Activated T-helper 1 cell treated with anti-CD3 and anti-CD28 coated beads, Interleukin-2, amount 50 U/mL, for 16 hours (primary cell): ENCODE results near the gene ZNF234.
"Not testable (repeated sequence)": the region's sequence is repeated elsewhere in the genome, so short reads cannot be mapped to it uniquely, and the experiment has no call there.

Experiments
- DNase-seq, 2 donors: peaks; one replicate each; pipeline ENCODE4 v3.0.0-alpha.2; 2020; ENCODE audit warnings: low read depth in 1 of 2, low spot score in 1 of 2

ZNF234 gene

DNA sequence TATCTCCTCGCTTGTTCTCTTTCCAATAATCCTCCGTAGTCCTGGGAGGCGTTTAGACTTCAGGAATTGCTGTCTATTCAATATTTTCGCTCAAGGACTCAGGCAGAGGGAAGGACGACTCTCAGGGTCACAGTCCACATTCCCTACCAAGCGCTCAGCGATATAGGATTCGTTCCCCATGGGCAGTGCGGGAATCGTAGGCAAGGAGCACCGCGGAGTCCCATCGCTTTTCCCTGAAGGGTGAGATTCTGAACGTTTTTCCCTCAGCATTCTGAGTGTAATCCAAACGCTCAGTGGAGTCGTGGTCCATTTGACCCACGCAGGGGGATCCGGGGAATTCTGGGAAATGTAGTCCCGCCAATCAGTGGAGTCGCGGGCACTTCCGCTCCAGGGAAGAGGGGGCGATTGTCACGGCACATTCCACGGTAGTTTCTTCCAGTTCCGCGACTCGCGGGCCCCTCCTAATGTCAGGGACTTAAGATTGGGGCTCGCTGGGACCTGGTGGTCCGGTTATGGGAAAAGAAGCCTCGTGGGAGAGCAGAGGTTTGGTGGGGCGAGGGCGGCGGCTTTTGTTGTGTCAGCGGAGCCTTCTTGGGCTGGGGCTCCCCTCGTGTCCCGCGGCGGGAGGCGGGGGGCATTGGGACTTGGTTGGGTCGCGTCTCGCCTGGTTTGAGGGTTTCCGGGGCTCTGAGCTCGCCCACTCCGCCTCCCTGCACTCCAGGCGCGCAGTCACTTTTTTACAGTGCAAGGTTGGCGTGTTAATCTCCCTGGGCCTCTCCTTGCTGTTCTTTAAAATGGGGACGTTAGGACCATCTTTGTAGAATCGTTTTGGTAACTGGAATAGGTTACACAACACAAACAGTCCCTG, at the start of gene ZNF234:
TSS of gene ZNF234 (plus strand) at position 364 of the 868 bp plus-strand sequence. CDS start 3,079 bp downstream, outside the sequence.
- peak; percentile 36 to 43 for DNase-seq

DNA sequence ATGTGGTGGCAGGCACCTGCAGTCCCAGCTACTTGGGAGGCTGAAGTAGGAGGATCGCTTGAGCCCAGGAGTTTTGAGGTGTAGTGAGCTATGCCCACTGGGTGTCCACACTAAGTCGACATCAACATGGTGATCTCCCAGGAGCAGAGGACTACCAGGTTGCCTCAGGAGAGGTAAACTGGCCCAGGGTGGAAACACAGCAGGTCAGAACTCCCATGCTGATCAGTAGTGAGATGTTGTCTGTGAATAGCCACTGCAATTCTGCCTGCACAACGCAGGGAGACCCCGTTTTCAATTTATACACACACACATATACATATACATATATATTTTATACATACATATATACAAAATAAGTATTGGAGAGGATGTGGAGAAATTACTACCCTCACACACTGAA, 49.2 kb upstream of the ZNF234 start:
- DNase-seq, result no peak

DNA sequence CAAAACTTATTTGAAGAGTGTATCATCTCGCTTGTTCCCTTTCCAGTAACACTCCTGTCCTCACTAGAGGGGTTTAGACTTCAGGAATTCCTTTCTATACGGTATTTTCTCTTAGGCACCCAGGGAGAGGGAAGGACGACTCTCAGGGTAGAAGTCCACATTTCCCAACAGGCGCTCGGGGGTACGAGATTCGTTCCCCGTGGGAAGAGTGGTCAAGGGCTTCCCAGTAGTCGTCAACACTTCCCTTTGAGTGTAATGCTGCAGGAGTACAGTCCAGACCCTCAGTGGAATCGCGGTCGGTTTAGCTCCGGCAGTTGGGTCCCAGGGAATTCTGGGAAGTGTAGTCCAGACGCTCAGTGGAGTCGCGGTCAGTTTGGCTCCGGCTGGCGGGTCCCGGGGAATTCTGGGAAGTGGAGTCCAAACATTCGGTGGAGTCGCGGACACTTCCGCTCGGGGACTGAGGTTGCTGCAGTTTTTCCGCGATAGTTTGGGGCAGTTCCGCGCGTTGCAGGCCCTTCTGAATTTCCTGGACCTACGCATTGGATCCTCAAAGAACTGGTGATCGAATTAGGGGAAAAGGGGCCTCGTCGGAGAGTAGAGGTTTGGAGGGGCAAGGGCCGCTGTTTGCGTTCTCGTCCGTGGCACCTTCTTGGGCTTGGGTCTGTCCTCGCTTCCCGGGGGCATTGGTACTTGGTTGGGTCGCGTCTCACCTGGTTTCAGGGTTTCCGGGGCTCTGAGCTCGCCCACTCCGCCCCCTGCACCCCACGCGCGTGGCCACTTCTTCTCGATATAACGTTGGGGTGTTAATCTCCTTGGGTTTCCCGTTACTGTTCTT, 47.2 kb upstream of the ZNF234 start, which contains the start of gene ZNF224:
TSS of gene ZNF224 (plus strand) at position 431 of the 835 bp plus-strand sequence. CDS start 3,513 bp downstream, outside the sequence.
- DNase-seq, result peak; percentile 59 to 69

DNA sequence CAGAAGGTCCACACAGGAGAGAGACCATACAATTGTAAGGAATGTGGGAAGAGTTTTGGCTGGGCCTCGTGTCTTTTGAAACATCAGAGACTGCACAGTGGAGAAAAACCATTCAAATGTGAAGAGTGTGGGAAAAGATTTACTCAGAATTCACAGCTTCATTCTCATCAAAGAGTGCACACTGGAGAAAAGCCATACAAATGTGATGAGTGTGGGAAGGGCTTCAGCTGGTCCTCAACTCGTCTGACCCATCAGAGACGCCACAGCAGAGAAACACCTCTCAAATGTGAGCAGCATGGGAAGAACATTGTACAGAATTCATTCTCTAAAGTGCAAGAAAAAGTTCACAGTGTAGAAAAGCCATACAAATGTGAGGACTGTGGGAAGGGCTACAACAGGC, 33.6 kb upstream of the ZNF234 start:
- DNase-seq, result no peak

DNA sequence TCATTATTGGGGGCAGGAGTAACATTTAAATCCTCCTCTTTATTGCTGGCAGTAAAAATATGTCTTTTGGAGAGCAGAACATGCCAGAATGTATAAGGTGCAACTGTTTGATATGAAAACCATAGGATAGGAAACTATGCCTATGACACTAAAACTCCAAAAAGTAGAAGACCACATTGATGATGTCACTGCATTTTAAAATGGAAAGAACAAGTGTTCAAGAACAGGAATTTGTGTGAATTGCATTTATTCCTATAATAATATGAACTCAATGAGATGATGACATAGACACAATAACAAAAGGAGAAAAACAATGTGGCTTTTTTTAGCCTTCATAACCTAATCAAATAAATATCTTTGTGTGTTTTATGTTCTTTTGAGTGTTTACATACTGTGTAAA, 31.9 kb upstream of the ZNF234 start:
- DNase-seq, result no peak

DNA sequence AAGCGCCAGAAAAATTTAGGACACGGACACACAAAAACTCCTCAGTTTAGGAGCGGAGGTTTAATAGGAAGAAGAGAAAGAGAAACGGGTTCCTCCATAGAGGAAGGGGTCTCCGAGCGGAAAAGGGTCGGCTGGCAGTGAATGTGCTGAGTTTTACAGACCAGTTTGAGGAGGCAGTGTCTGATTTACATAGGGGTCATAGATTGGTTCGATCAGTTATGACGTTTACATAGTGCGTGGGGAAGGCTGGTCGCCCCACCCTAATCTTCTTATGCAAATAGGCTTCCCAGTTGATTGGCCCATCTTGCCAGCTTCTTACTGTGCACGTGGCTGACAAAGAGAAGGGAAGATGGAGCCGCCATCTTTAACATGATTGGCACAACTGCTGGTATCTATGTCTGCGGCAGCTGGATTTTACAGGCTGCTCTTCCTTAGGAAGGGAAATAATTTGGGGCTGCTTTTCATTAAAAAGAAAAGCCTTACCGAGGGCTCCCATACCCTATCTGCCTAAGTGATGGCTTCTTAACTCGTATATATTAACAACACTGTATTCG, 29.4 kb upstream of the ZNF234 start:
- DNase-seq, result no peak

DNA sequence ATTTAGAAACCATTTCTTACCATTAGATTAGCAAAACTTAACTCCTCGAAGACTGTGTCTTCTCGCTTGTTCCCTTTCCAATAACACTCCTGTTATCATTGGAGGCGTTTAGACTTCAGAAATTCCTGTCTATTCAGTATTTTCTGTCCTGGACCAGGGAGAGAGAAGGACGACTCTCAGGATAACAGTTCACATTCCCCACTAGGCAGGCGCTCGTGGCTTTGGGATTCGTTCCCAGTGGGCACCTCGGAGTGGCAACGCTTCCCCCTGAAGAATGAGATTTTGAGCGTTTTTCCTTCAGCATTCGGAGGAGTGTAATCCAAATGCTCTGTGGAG, 28.6 kb upstream of the ZNF234 start:
- DNase-seq, result no peak

DNA sequence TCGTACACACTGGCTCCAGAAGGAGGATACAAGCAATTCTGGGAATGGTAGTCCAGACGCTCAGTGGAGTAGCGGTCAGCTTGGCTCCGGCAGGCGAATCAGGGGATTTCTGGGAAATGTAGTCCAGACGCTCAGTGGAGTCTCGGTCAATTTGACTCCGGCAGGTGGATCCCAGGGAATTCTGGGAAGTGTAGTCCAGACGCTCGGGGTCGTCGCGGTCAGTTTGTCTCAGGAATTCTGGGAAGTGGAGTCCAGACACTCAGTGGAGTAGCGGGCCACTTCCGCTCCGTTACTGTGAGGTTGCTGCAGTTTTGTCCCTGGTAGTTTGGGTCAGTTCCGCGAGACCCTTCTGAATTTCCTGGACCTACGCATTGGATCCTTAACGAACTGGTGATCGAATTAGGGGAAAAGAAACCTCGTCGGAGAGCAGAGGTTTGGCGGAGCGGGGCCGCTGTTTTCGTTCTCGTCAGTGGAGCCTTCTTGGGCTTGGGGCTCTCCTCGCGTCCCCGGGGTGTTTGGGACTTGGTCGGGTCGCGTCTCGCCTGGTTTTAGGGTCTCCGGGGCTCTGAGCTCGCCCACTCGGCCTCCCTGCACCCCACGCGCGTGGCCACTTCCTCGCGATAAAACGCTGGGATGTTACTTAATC, 28.1 kb upstream of the ZNF234 start, which contains the start of gene ZNF225:
TSS of gene ZNF225 (plus strand) at position 262 of the 646 bp plus-strand sequence. CDS start 2,429 bp downstream, outside the sequence.
- DNase-seq, result peak; percentile 56 to 71

DNA sequence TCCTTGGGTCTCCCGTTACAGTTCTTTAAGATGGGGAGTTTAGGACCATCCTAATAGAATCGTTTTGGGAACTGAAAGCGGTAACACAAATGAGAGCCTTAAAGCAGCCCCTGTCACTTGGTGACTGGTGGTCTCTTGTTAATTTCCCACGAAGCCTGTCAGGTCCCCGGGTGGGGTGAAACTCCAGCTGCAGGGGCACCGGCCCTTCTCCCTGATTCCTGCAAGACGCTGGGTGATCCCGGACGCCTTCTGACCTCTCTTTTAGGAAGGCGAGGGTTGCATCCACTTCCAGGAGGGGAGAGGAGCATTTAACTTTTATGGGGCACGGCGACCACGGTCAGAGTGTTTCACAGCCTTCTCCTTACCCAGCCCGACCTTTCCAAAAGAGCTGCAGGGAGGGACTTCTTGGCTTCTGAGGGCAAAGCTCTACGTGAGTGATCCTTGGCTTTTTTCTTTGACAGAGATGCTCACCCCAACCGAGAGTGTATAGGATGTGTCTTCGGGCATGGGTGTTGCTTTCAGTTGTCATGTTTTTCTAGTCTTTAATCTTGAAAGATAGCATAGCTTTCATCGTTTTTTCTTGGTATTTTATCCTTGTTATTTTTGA, 27.5 kb upstream of the ZNF234 start:
- no peak for DNase-seq

DNA sequence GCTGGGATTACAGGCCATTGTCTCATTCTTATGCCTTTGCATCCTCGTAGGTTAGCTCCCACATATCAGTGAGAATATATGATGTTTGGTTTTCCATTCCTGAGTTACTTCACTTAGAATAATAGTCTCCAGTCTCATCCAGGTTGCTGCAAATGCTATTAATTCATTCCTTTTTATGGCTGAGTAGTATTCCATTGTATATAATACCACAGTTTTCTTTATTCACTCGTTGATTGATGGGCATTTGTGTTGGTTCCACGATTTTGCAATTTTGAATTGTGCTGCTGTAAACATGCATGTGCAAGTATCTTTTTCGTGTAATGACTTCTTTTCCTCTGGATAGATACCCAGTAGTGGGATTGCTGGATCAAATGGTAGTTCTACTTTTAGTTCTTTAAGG, 20.2 kb upstream of the ZNF234 start:
- DNase-seq, result not testable (repeated sequence)

DNA sequence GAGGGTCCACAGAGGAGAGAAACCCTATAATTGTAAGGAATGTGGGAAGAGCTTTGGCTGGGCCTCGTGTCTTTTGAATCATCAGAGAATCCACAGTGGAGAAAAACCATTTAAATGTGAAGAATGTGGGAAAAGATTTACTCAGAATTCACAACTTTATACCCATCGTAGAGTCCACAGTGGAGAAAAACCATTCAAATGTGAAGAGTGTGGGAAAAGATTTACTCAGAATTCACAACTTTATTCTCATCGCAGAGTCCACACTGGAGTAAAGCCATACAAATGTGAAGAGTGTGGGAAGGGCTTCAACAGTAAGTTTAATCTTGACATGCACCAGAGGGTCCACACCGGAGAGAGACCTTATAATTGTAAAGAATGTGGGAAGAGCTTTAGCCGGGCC, 9.4 kb upstream of the ZNF234 start:
- DNase-seq, result no peak

DNA sequence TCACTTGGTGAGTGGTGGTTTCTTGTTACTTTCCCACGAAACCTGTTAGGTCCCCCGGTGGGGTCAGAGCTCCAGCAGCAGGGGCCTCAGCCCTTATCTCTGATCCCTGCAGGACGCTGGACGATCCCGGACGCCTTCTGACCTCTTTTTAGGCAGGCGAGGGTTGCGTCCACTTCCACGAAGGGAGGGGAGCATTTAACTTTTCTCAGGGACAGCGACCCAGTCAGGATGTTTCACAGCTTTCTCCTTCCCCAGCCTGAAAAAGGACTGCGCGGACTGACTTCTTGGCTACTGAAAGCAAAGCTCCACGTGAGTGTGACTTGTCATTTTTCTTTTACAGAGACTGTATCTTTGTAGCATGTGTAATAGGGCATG, 692 bp downstream of the ZNF234 start:
- no peak for DNase-seq

DNA sequence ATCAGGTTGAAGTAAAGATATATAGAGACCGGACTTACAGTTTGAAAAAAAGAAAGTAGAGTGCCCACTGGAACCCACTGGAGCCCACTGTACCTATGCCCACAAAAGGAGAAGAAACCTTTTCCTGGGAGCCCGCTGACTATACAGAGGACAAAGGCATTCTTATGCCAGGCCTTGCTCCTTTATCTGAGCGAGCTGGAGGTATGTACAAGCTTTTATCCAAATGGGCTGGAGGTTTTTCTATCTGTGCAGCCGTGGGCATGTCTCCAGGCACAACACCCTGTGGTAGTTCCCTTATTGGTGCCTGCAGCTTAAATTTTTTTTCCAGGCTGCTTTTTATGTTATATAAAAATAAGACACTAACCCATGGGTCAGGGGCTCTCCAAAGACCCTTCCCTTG, 8.4 kb downstream of the ZNF234 start:
- DNase-seq, result no peak

DNA sequence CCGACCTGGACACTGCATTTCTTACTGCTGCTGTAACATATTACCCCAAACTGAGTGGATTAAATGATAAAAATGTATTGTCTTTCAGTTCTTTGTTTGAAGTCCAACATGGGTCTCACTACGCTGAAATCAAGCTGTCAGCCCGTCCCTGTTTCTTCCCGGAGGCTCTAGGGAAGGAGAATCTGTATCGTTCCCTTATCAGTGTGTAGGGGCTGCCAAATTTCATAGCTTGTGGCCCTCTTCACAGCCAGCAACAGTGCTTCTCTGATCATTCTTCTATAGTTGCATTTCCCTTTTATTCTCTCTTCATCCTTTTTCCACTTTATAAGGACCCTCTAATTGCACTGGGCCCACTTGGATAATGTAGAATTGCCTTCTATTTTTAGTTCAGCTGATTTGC, 10.1 kb downstream of the ZNF234 start:
- no peak for DNase-seq

DNA sequence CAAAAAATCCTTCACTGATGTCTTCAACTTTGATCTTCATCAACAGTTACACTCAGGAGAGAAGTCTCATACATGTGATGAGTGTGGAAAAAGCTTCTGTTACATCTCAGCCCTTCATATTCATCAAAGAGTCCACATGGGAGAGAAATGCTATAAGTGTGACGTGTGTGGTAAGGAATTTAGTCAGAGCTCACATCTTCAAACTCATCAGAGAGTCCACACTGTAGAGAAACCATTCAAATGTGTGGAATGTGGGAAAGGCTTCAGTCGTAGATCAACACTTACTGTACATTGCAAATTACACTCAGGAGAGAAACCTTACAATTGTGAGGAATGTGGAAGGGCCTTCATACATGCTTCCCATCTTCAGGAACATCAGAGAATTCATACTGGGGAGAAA, 15.1 kb downstream of the ZNF234 start:
- DNase-seq, result no peak

DNA sequence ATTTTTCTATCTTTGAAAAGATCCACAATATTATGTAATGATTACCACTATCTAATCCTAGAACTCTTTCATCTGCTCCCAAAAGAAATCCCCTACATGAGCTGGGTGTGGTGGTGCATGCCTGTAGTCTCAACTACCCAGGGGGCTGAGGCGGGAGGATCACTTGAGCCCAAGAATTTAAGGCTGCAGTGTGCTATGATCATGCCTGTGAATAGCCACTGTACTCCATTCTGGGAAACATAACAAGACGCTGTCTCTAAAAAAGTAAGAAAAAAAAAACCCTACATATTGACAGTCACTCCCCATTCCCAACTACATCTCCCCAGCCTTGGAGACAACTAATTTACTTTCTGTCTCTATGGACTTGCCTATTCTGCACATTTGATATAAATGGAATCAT, 22.4 kb downstream of the ZNF234 start:
- DNase-seq, result no peak

DNA sequence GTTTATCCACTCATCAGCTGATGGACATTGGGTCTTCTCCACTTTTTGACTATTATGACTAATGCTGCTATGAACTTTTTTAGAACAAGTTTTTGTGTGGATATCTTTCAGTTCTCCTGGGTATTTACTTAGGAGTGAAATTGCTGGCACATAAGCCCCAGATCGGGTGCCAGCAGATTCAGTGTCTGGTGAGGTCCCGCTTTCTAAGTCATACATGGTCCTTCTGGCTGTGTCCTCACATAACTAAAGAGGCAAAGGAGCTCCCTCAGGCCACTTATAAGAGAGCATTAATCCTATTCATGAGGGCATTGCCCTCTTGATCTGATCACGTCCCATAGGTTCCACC, 22.9 kb downstream of the ZNF234 start:
- DNase-seq, result no peak

DNA sequence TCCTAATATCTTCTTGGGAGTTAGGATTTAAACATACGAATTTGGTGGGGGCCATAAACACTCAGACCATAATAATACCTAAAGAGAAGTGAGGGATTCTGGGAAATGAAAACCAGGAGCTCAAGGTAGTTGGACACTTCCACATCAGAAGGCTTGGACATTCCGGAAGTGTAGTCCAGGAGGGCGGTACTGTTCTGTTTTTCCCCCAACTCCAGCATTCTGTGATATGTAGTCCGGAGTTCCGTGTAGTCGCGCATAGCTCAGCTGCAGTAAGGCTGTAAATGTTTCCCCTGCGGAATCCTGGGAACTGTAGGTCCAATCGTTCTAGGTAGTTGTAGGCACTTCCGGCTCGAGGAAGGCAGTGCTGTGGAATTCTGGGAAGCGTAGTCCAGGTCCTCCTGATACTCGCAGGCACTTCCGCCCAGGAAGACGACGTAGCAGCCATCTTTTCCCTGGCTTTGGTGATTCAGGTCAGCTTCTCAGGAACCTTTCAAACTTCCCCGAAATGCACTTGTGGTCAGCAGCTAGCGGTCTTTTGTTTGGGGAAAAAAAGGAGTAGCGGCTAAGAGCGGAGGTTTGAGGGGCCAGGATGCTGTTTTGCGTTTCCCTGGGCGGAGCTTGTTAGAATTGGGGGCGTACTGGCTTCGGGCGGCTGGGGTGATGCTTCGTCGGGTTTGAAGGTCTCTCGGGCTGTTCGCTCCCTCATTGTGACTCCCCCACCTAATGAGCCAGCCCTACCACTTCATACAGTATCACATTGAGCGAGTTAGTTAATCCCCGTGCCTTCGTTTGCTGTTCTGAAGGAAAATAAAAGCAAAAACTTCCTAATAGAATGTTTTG, 23.5 kb downstream of the ZNF234 start, which contains the start of gene ZNF226:
TSS of gene ZNF226 (plus strand) at position 428 of the 840 bp plus-strand sequence. CDS start 4,981 bp downstream, outside the sequence.
- DNase-seq, result peak; percentile 56 to 67

DNA sequence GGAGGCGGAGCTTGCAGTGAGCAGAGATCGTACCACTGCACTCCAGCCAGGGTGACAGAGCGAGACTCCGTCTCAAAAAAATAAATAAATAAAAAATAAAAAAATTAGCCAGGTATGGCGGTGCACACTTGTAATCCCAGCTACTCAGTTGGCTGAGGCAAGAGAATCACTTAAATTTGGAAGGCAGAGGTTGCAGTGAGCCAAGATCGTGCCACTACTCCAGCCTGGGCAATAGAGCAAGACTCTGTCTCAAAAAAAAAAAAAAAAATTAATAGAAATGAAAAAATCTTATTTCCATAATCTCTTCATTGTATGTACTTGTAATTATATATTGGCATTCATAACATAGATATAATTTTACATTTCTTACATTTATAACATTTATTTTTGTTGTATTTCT, 29.3 kb downstream of the ZNF234 start:
- not testable (repeated sequence) for DNase-seq

DNA sequence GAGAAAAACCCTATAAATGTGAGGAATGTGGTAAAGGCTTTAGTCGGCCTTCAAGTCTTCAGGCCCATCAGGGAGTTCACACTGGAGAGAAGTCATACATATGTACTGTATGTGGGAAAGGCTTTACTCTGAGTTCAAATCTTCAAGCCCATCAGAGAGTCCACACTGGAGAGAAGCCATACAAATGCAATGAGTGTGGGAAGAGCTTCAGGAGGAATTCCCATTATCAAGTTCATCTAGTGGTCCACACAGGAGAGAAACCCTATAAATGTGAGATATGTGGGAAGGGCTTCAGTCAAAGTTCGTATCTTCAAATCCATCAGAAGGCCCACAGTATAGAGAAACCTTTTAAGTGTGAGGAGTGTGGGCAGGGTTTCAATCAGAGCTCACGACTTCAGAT, 35.2 kb downstream of the ZNF234 start:
- DNase-seq, result no peak
